H9 (cell line): ENCODE results near the gene ASB7. TPM values are rescaled to one million over a fixed set of nuclear protein-coding genes. Genes with fewer than 3 reads are reported as not detected.

Experiments
- DNase-seq: peaks from one replicate; pipeline ENCODE4 v3.0.0-alpha.2; 2017
- H2AFZ ChIP-seq: one replicate; pipeline ENCODE4 v1.6.1; 2013; ENCODE audit warnings: mild to moderate bottlenecking, low read length, control low read depth, moderate library complexity
- H2AK5ac ChIP-seq: 2 replicates; pipeline ENCODE4 v1.6.1; 2013; ENCODE audit warnings: low read length, control low read depth, mixed read lengths; ENCODE audit not compliant: insufficient read length
- H2BK120ac ChIP-seq: one replicate; pipeline ENCODE4 v1.6.1; 2013; ENCODE audit warnings: low read depth, mild to moderate bottlenecking, low read length, control low read depth, inconsistent platforms; ENCODE audit not compliant: poor library complexity, severe bottlenecking
- H2BK12ac ChIP-seq: 2 replicates; pipeline ENCODE4 v1.6.1; 2013; ENCODE audit warnings: low read length, control low read depth, mixed read lengths, low read depth; ENCODE audit not compliant: insufficient read length
- H2BK15ac ChIP-seq: 2 replicates; pipeline ENCODE4 v1.6.1; 2013; ENCODE audit warnings: low read depth, low read length, control low read depth
- H2BK20ac ChIP-seq: one replicate; pipeline ENCODE4 v1.6.1; 2013; ENCODE audit warnings: low read depth, mild to moderate bottlenecking, low read length, control low read depth, inconsistent platforms; ENCODE audit not compliant: poor library complexity, severe bottlenecking
- H2BK5ac ChIP-seq: 2 replicates; pipeline ENCODE4 v1.6.1; 2013; ENCODE audit warnings: low read length, control low read depth, mixed read lengths; ENCODE audit not compliant: insufficient read length
- H3K14ac ChIP-seq: 2 replicates; pipeline ENCODE4 v1.6.1; 2013; ENCODE audit warnings: low read length, control low read depth; ENCODE audit not compliant: insufficient read depth
- H3K18ac ChIP-seq: 2 replicates; pipeline ENCODE4 v1.6.1; 2013; ENCODE audit warnings: low read depth, mild to moderate bottlenecking, mixed read lengths, low read length, control low read depth; ENCODE audit not compliant: insufficient read length
- H3K23ac ChIP-seq: 2 replicates; pipeline ENCODE4 v1.6.1; 2013; ENCODE audit warnings: low read length, control low read depth, mixed read lengths, low read depth; ENCODE audit not compliant: insufficient read length
- H3K23me2 ChIP-seq: 2 replicates; pipeline ENCODE4 v1.6.1; 2013; ENCODE audit warnings: low read depth, mild to moderate bottlenecking, mixed read lengths, low read length, control low read depth; ENCODE audit not compliant: insufficient read length, poor library complexity, severe bottlenecking
- H3K27ac ChIP-seq: 2 replicates; pipeline ENCODE4 v1.5.1; 2013; ENCODE audit warnings: low read length, control low read depth, mixed read lengths, low read depth; ENCODE audit not compliant: insufficient read length
- H3K27me3 ChIP-seq: 2 replicates; pipeline ENCODE4 v1.6.1; 2013; ENCODE audit warnings: low read length, control low read depth, inconsistent platforms; ENCODE audit not compliant: insufficient read depth
- H3K4ac ChIP-seq: 2 replicates; pipeline ENCODE4 v1.6.1; 2013; ENCODE audit warnings: low read depth, mild to moderate bottlenecking, control low read depth, inconsistent platforms, low read length, moderate library complexity
- H3K4me1 ChIP-seq: 2 replicates; pipeline ENCODE4 v1.6.1; 2013; ENCODE audit warnings: low read length, control low read depth, inconsistent platforms; ENCODE audit not compliant: insufficient read depth
- H3K4me2 ChIP-seq: 2 replicates; pipeline ENCODE4 v1.6.1; 2013; ENCODE audit warnings: low read length, control low read depth, mixed read lengths; ENCODE audit not compliant: insufficient read length, insufficient read depth
- H3K56ac ChIP-seq: 2 replicates; pipeline ENCODE4 v1.6.1; 2013; ENCODE audit warnings: low read depth, mild to moderate bottlenecking, mixed read lengths, low read length, control low read depth; ENCODE audit not compliant: insufficient read length
- H3K79me1 ChIP-seq: 2 replicates; pipeline ENCODE4 v1.6.1; 2013; ENCODE audit warnings: low read depth, mild to moderate bottlenecking, moderate library complexity, low read length, control low read depth, inconsistent platforms; ENCODE audit not compliant: insufficient read depth, poor library complexity, severe bottlenecking
- H3K79me2 ChIP-seq: 2 replicates; pipeline ENCODE4 v1.6.1; 2013; ENCODE audit warnings: low read length, control low read depth, inconsistent platforms; ENCODE audit not compliant: insufficient read depth
- H3K9ac ChIP-seq: 2 replicates; pipeline ENCODE4 v1.6.1; 2013; ENCODE audit warnings: low read length, control low read depth, mixed read lengths; ENCODE audit not compliant: insufficient read length; ENCODE audit errors: extremely low read depth
- H3K9me3 ChIP-seq: one replicate; pipeline ENCODE4 v1.6.1; 2013; ENCODE audit warnings: low read depth, low read length, inconsistent platforms; ENCODE audit not compliant: control insufficient read depth
- H3T11ph ChIP-seq: one replicate; pipeline ENCODE4 v1.6.1; 2013; ENCODE audit warnings: mild to moderate bottlenecking, low read length, control low read depth, inconsistent platforms
- H4K20me1 ChIP-seq: one replicate; pipeline ENCODE4 v1.6.1; 2013; ENCODE audit not compliant: control insufficient read depth, insufficient read length, insufficient read depth
- H4K5ac ChIP-seq: 2 replicates; pipeline ENCODE4 v1.6.1; 2013; ENCODE audit warnings: low read depth, mild to moderate bottlenecking, mixed read lengths, low read length, control low read depth; ENCODE audit not compliant: insufficient read length
- H4K8ac ChIP-seq: replicated peaks from 2 replicates; pipeline ENCODE4 v1.6.1; 2013; ENCODE audit warnings: low read length, control low read depth, mixed read lengths, low read depth; ENCODE audit not compliant: insufficient read length
- H4K91ac ChIP-seq: 2 replicates; pipeline ENCODE4 v1.6.1; 2013; ENCODE audit warnings: low read depth, mild to moderate bottlenecking, moderate library complexity, mixed read lengths, low read length, control low read depth; ENCODE audit not compliant: insufficient read length
- H3K27ac Mint-ChIP-seq, 3 experiments: 2 replicates in 2 of 3; 3 replicates in 1 of 3; pipeline ENCODE4 v1.8.0; 2020 to 2021; ENCODE audit warnings: mixed read lengths in 3 of 3, mild to moderate bottlenecking in 1 of 3, moderate library complexity in 1 of 3
- H3K27me3 Mint-ChIP-seq: 2 replicates; pipeline ENCODE4 v1.8.0; 2021; ENCODE audit warnings: low read depth, mild to moderate bottlenecking, moderate library complexity, mixed read lengths
- H3K36me3 Mint-ChIP-seq, 3 experiments: 2 replicates in 2 of 3; 3 replicates in 1 of 3; pipeline ENCODE4 v1.8.0; 2020 to 2021; ENCODE audit warnings: low read depth in 3 of 3, mixed read lengths in 3 of 3; ENCODE audit not compliant: insufficient read depth in 1 of 3
- H3K4me1 Mint-ChIP-seq, 2 experiments: 2 replicates each; pipeline ENCODE4 v1.8.0; 2020; ENCODE audit warnings: mixed read lengths in 2 of 2
- H3K4me3 Mint-ChIP-seq, 2 experiments: 2 replicates in 1 of 2; 3 replicates in 1 of 2; pipeline ENCODE4 v1.8.0; 2020 to 2021; ENCODE audit warnings: mild to moderate bottlenecking in 2 of 2, mixed read lengths in 2 of 2, moderate library complexity in 1 of 2
- H3K9me3 Mint-ChIP-seq, 2 experiments: 2 replicates in 1 of 2; 3 replicates in 1 of 2; pipeline ENCODE4 v1.8.0; 2020; ENCODE audit warnings: mild to moderate bottlenecking in 2 of 2, mixed read lengths in 2 of 2, moderate library complexity in 1 of 2
- CTCF ChIP-seq: fragments of 200-600 bp; sonication (generic); conservative IDR thresholded peaks from 3 replicates; pipeline ENCODE4 v1.8.0; 2021; ENCODE audit warnings: antibody characterized with exemption, mild to moderate bottlenecking
- WGBS: extraction: QIAGEN DNeasy Blood & Tissue Kit; methylation state at CpG from one replicate; pipeline ENCODE4 v1.1.7; 2013; ENCODE audit warnings: missing lambda C conversion rate, low lambda C conversion rate, mixed read lengths; ENCODE audit not compliant: insufficient read length; ENCODE audit errors: extremely low coverage; 5-methylcytosine and 5-hydroxymethylcytosine counted together
- total RNA-seq: library from RNA; stranded (reverse); gene quantifications from 2 replicates; pipeline ENCODE4 v1.2.1, GENCODE V29; 2021

The ASB7 gene
- total RNA-seq, 1 experiment from 2014 or later, result 12.8 TPM

- no peak overlapping the region for H3K27ac Mint-ChIP-seq
- no peak overlapping the region for H2BK20ac ChIP-seq
- no peak overlapping the region for H3T11ph ChIP-seq
- H3K27ac ChIP-seq, result no peak overlapping the region
- H3K79me2 ChIP-seq, result no peaks in the 10 kb centered on the region
- no peaks in the 10 kb centered on the region for H3K4me1 Mint-ChIP-seq
- H3K36me3 Mint-ChIP-seq, result peaks cover 15 to 45% (median 27%) of the 10 kb centered on the region in 3 experiments
- H3K4me1 ChIP-seq, result no peaks in the 10 kb centered on the region
- peaks cover 58 to 60% of the 10 kb centered on the region in 2 experiments for H3K9me3 Mint-ChIP-seq
- DNase-seq, result no peak
- no peak overlapping the region for H3K56ac ChIP-seq
- no peaks in the 10 kb centered on the region for H3K23me2 ChIP-seq
- H3K79me1 ChIP-seq, result no peaks in the 10 kb centered on the region
- H2BK15ac ChIP-seq, result no peak overlapping the region
- H3K27me3 Mint-ChIP-seq, result no peaks in the 10 kb centered on the region; the same call in 1 of the 2 replicates
- no peak overlapping the region for H4K91ac ChIP-seq
- H2BK5ac ChIP-seq, result no peak overlapping the region
- no peak overlapping the region for H3K4me2 ChIP-seq
- H4K8ac ChIP-seq, result no peak overlapping the region
- H2BK12ac ChIP-seq, result no peak overlapping the region
- no peak overlapping the region for H2AK5ac ChIP-seq
- H3K27me3 ChIP-seq, result no peaks in the 10 kb centered on the region
- no CpG with 5 or more reads among the region's 16 CpGs for WGBS
- TF ChIP-seq CTCF, result no peak
- H2AFZ ChIP-seq, result no peak overlapping the region
- H3K9me3 ChIP-seq, result peaks cover 8% of the 10 kb centered on the region
- H3K4ac ChIP-seq, result no peak overlapping the region
- H3K23ac ChIP-seq, result no peak overlapping the region
- H3K9ac ChIP-seq, result no peak overlapping the region
- H4K20me1 ChIP-seq, result no peaks in the 10 kb centered on the region
- no peak overlapping the region for H3K4me3 Mint-ChIP-seq
- no peak overlapping the region for H3K14ac ChIP-seq
- H3K18ac ChIP-seq, result no peak overlapping the region
- H4K5ac ChIP-seq, result no peak overlapping the region
- H2BK120ac ChIP-seq, result no peak overlapping the region
Observed at GRCh38 chr15:100553468-100553867, 48.9 kb upstream of the ASB7 start.
